Transverse colon (tissue), 3 donors: Measurements from ENCODE around the gene FAM171A1.

ENCODE experiments used
- CTCF ChIP-seq, 5 experiments: fragments of 200-600 bp in 3 of 5; fragments of 450-650 bp in 2 of 5; sonication (generic) in 3 of 5; IDR thresholded peaks; 1 replicate in 2 of 5; 2 replicates in 3 of 5; pipeline ENCODE4 v1.5.1; 2016 to 2017; ENCODE audit warnings: antibody characterized with exemption in 5 of 5, inconsistent platforms in 3 of 5, mild to moderate bottlenecking in 2 of 5, moderate library complexity in 1 of 5
- EP300 ChIP-seq: sonication (generic); formaldehyde crosslinking; IDR thresholded peaks from one replicate; pipeline ENCODE4 v1.6.1; 2017; ENCODE audit warnings: antibody characterized with exemption, low read depth

DNA sequence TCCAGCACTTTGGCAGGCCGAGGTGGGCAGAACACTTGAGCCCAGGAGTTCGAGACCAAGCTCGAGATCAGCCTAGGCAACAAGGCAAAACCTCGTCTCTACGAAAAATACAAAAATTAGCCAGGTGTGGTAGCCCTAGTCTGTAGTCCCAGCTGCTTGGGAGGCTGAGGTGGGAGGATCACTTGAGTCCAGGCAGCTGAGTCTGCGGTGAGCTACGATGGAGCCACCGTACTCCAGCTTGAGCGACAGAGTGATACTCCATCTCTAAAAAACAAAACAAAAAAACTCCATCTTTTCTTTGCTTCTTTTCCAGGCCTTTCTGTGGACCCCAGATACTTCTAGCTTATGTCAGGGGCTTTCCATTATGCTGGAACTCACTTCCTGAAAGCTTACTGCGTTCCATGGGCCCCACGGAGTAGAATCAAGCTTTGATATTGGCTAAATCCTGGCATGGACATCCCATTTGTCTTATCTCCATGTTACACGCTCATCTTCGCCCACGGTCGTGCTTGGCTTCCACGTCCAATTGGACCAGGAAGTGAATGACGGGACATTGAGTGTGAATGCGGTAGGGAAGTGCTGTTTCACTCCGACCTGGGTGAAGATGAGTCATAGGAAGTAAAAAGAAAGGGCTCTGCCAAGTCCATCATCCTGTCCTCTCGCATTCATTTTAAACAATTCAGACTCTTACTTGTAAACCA lies 45.7 kb downstream of the FAM171A1 start:
- TF ChIP-seq CTCF (IDR thresholded peaks at IDR 0.05): no peak
- no peak for TF ChIP-seq EP300
